Choroid plexus epithelial cell (primary cell): Measurements from ENCODE around the gene CENPE.
A peak's percentile ranks its signal among the peaks of the same experiment; 100 is the strongest.

Source experiments
- DNase-seq: peaks from one replicate; pipeline ENCODE4 v3.0.0-alpha.2; 2010; ENCODE audit warnings: low read depth
- H3K4me3 ChIP-seq: 2 replicates; pipeline ENCODE4 v1.5.1; 2011; ENCODE audit warnings: low read depth, mild to moderate bottlenecking, control low read depth, low read length, moderate library complexity
- CTCF ChIP-seq: conservative IDR thresholded peaks from 2 replicates; pipeline ENCODE4 v1.5.1; 2011; ENCODE audit warnings: low read depth, mild to moderate bottlenecking, control low read depth, inconsistent platforms, low read length, moderate library complexity

The CENPE gene

GRCh38 chr4:103092245-103092644 is 105.9 kb downstream of the CENPE start:
- H3K4me3 ChIP-seq, result no peak overlapping the region
- TF ChIP-seq CTCF, result no peak
- peak; percentile 22 for DNase-seq

GRCh38 chr4:103091601-103092223 is 106.4 kb downstream of the CENPE start:
- DNase-seq, result peak; percentile 83
- TF ChIP-seq CTCF, result peak; percentile 54
- H3K4me3 ChIP-seq, result no peak overlapping the region

GRCh38 chr4:103089481-103089880 is 108.7 kb downstream of the CENPE start:
- no peak for TF ChIP-seq CTCF
- DNase-seq, result no peak
- H3K4me3 ChIP-seq, result no peak overlapping the region

- TF ChIP-seq CTCF, result no peak
- no peak for DNase-seq
- no peak overlapping the region for H3K4me3 ChIP-seq
These were observed 111.6 kb downstream of the CENPE start for GRCh38 chr4:103086551-103086950.

GRCh38 chr4:103085555-103086196 is 112.5 kb downstream of the CENPE start:
- H3K4me3 ChIP-seq, result no peak overlapping the region
- no peak for DNase-seq
- TF ChIP-seq CTCF, result no peak

- no peak overlapping the region for H3K4me3 ChIP-seq
- no peak for DNase-seq
- TF ChIP-seq CTCF, result no peak
These were observed 118.5 kb downstream of the CENPE start for GRCh38 chr4:103079621-103080020.
